ENCODE measurements around the gene HNRNPA1L2. TPM values are rescaled to one million over a fixed set of nuclear protein-coding genes. Genes with fewer than 3 reads are reported as not detected.
A peak's percentile ranks its signal among the peaks of the same experiment; 100 is the strongest.

The HNRNPA1L2 gene
- polyA plus RNA-seq, 1 of the 3 experiments (the other 2 are of a cell fraction) = 4.5 TPM

GRCh38 chr13:52599037-52599847 is 43.0 kb upstream of the HNRNPA1L2 start:
- 85% methylated on average over 13 of the region's 13 CpGs for WGBS (ENCODE audit: low lambda C conversion rate)
- H3K36me3 ChIP-seq (replicated peaks in 1 of 2; ENCODE audit: control insufficient read depth in 1 of 2, insufficient read depth in 2 of 2, low read length in 1 of 2) = no peaks in the 10 kb centered on the region
- H3K27ac ChIP-seq (ENCODE audit: low read depth in 2 of 2, low read length in 1 of 2) = no peak overlapping the region
- no peaks in the 10 kb centered on the region for H3K9me2 ChIP-seq
- H3K4me1 ChIP-seq (ENCODE audit: control insufficient read depth in 1 of 2, insufficient read depth in 2 of 2, low read depth in 1 of 2, low read length in 1 of 2) = no peaks in the 10 kb centered on the region; a peak in 1 of 4 replicates
- TF ChIP-seq USF1 (IDR thresholded peaks at IDR 0.05; ENCODE audit: borderline replicate concordance, low read depth) = no peak
- no peak for TF ChIP-seq EZH2phosphoT487 (IDR thresholded peaks at IDR 0.05; ENCODE audit: borderline replicate concordance, low read depth)
- TF ChIP-seq ELF1 (IDR thresholded peaks at IDR 0.05) = no peak
- TF ChIP-seq SMC3 (IDR thresholded peaks at IDR 0.05; ENCODE audit: low read depth, low read length) = no peak
- no peak for TF ChIP-seq RAD21 (IDR thresholded peaks at IDR 0.05; ENCODE audit: low read length)
- TF ChIP-seq GATA2 (CRISPR knock-in tag; IDR thresholded peaks at IDR 0.05) = no peak
- no peaks in the 10 kb centered on the region for H3F3A ChIP-seq (replicated peaks; ENCODE audit: insufficient read depth)
- no peaks in the 10 kb centered on the region for H3K79me2 ChIP-seq (ENCODE audit: insufficient read depth)
- peak overlapping the region; percentile 82; the same call in 1 of the 2 replicates for H2AFZ ChIP-seq (ENCODE audit: low read depth)
- H3K9me3 ChIP-seq = no peaks in the 10 kb centered on the region
- no peak for DNase-seq
- peak overlapping the region in 1 of 2 experiments; percentile 50; a peak in 2 of 4 replicates for H3K4me3 ChIP-seq (ENCODE audit: low read depth in 2 of 2, low read length in 1 of 2)
- H3K9ac ChIP-seq = no peak overlapping the region
- peak overlapping the region; percentile 52 for H3K4me2 ChIP-seq
- ChIA-PET CTCF (interaction anchor here (1.0 to 1.4 kb wide), 3 partner anchors 9 to 369 kb away, joined by 3 to 4 read pairs (median 4); no protein-coding TSS in a partner anchor), POLR2A (interaction anchor here (1.2 to 1.3 kb wide), 2 partner anchors 18 to 210 kb away, joined by 3 to 5 read pairs; no protein-coding TSS in a partner anchor)
- H4K20me1 ChIP-seq (ENCODE audit: insufficient read depth) = no peaks in the 10 kb centered on the region
- H3K27me3 ChIP-seq (ENCODE audit: insufficient read depth) = no peaks in the 10 kb centered on the region

GRCh38 chr13:52599848-52600603 is 42.2 kb upstream of the HNRNPA1L2 start:
- Histone ChIP-seq H3K4me1 (ENCODE audit: control insufficient read depth in 1 of 2, insufficient read depth in 2 of 2, low read depth in 1 of 2, low read length in 1 of 2) (no peaks in the 10 kb centered on the region; a peak in 1 of 4 replicates), H3F3A (replicated peaks; ENCODE audit: insufficient read depth) (no peaks in the 10 kb centered on the region), H3K27ac (ENCODE audit: low read depth in 2 of 2, low read length in 1 of 2) (no peak overlapping the region), H3K9me2 (no peaks in the 10 kb centered on the region), H3K9me3 (no peaks in the 10 kb centered on the region), H2AFZ (ENCODE audit: low read depth) (peak overlapping the region; percentile 82; the same call in 1 of the 2 replicates), H4K20me1 (ENCODE audit: insufficient read depth) (no peaks in the 10 kb centered on the region), H3K79me2 (ENCODE audit: insufficient read depth) (no peaks in the 10 kb centered on the region), H3K4me3 (ENCODE audit: low read depth in 2 of 2, low read length in 1 of 2) (peak overlapping the region in 1 of 2 experiments; percentile 50; a peak in 3 of 4 replicates), H3K36me3 (replicated peaks in 1 of 2; ENCODE audit: control insufficient read depth in 1 of 2, insufficient read depth in 2 of 2, low read length in 1 of 2) (no peaks in the 10 kb centered on the region), H3K9ac (no peak overlapping the region), H3K4me2 (peak overlapping the region; percentile 52), H3K27me3 (ENCODE audit: insufficient read depth) (no peaks in the 10 kb centered on the region)
- ChIA-PET POLR2A (interaction anchor here (1.2 to 1.3 kb wide), 2 partner anchors 18 to 209 kb away, joined by 3 to 5 read pairs; no protein-coding TSS in a partner anchor), CTCF (interaction anchor here (1.0 to 1.4 kb wide), 3 partner anchors 8 to 368 kb away, joined by 3 to 4 read pairs (median 4); no protein-coding TSS in a partner anchor)
- DNase-seq = peak; percentile 85
- WGBS (ENCODE audit: low lambda C conversion rate) = 34% methylated on average over 33 of the region's 73 CpGs
- TF ChIP-seq GATA2 (CRISPR knock-in tag; IDR thresholded peaks at IDR 0.05) (no peak), MXI1 (IDR thresholded peaks at IDR 0.05; ENCODE audit: low read depth, low read length) (0 out of 2 replicates have a peak, but pooled peaks have one; percentile 52), NFIC (IDR thresholded peaks at IDR 0.05; ENCODE audit: borderline replicate concordance) (no peak), SMC3 (IDR thresholded peaks at IDR 0.05; ENCODE audit: low read depth, low read length) (no peak), RFX5 (IDR thresholded peaks at IDR 0.05; ENCODE audit: low read length) (no peak), TAF1 (IDR thresholded peaks at IDR 0.05; ENCODE audit: borderline replicate concordance, low read depth, low read length) (no peak), MAX (IDR thresholded peaks at IDR 0.05; ENCODE audit: low read depth) (peak; percentile 15; the same call in 1 of the 2 replicates), YY1 (IDR thresholded peaks at IDR 0.05; ENCODE audit: low read depth) (no peak), FOXM1 (IDR thresholded peaks at IDR 0.05; ENCODE audit: low read depth) (no peak), IRF3 (IDR thresholded peaks at IDR 0.05; ENCODE audit: low read depth, low read length) (no peak), REST (IDR thresholded peaks at IDR 0.05; ENCODE audit: low read depth, low read length) (no peak)
